Heart left ventricle (tissue), 13 donors: ENCODE measurements around the gene VIM.

Experiments used
- CTCF ChIP-seq, 12 donors: fragments of 200-600 bp; sonication (generic) in 4 of 12; IDR thresholded peaks; one replicate each; pipeline versions ENCODE4 v1.5.0 to v1.8.0; 2018 to 2022; ENCODE audit warnings: antibody characterized with exemption in 12 of 12, mild to moderate bottlenecking in 5 of 12
- POLR2A ChIP-seq, 2 donors: fragments of 450-650 bp; IDR thresholded peaks; one replicate each; pipeline ENCODE4 v1.6.1; 2017; ENCODE audit warnings: antibody characterized with exemption in 2 of 2, mild to moderate bottlenecking in 2 of 2, moderate library complexity in 2 of 2
- donor health status: ischemic (EF 13 %, LVEDD 7.1; RV severe dilation, severe dysfunction).
- donor health status: DM: no; HTN: yes; CAD: no.
- donor health status: DM: no; HTN: no; CAD: no.
- donor health status: ischemic (EF 25% LVEDD 6.9; RV normal size, moderate dysfunction).
- donor health status: ischemic (EF 25% LVEDD 5.7; RV mildly dilated, moderate dysfunction).
- donor health status: ischemic (EF 35%, LVEDD 5.7; RV mildly dilated, moderate dysfunction).
- donor health status: nonischemic (EF 11% LVEDD 7.7; RV severe dilation, severe dysfunction).
- donor health status: DM: yes; HTN: yes; CAD: no.
- donor health status: PGD.
- donor health status: ischemic (EF 29% LVEDD 5.4; RV normal size, mild dysfunction).
- donor health status: nonischemic (EF 23%, LVEDD 6.1; RV moderate dilation, normal function).

DNA sequence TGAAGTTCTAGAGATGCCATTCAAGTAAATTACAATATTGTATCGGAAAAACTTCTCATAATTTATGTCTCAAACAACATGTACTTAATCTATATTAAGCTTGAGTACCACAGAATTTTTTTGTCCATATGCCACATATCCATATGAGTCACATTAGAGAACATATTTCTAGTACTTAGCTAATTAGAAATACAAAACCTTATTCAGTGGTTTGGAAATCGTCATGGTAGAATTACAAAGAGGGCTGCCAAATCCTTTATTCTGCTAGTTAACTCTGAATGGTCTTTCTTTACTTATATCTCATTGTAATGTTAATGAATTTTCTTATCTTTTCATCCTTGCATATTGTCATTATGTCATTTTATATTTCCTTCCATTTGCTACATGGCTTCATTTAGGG, 9.0 kb upstream of the VIM start:
- TF ChIP-seq CTCF (IDR thresholded peaks at IDR 0.05), result no peak
- no peak for TF ChIP-seq POLR2A (IDR thresholded peaks at IDR 0.05)
